ENCODE results near the gene PTPN2.
A peak's percentile ranks its signal among the peaks of the same experiment; 100 is the strongest.

Gene PTPN2

GRCh38 chr18:12884406-12885323, 628 bp upstream of the PTPN2 start:
- Histone ChIP-seq H3K4me1 (ENCODE audit: low read length) (peaks cover 46% of the 10 kb centered on the region), H2AFZ (ENCODE audit: low read depth, low read length) (peak overlapping the region; percentile 61), H3K79me2 (ENCODE audit: low read length) (peaks cover 39% of the 10 kb centered on the region), H3K4me3 (ENCODE audit: low read length) (peak overlapping the region; percentile 85), H3K27ac (ENCODE audit: low read length) (peak overlapping the region; percentile 44), H3K9me3 (ENCODE audit: insufficient read depth, low read length) (no peaks in the 10 kb centered on the region), H4K20me1 (ENCODE audit: insufficient read depth, low read length) (peaks cover 22% of the 10 kb centered on the region), H3K9ac (ENCODE audit: low read length) (peak overlapping the region; percentile 76), H3K27me3 (ENCODE audit: low read depth, low read length) (no peaks in the 10 kb centered on the region), H3K4me2 (ENCODE audit: low read length) (peak overlapping the region; percentile 94), H3K36me3 (replicated peaks; ENCODE audit: low read depth, low read length) (no peaks in the 10 kb centered on the region)
- TF ChIP-seq EZH2phosphoT487 (IDR thresholded peaks at IDR 0.05; ENCODE audit: low read depth) = no peak
- no peak for TF ChIP-seq CTCF (IDR thresholded peaks at IDR 0.05; ENCODE audit: low read depth, low read length)

GRCh38 chr18:12883372-12883683, 709 bp downstream of the PTPN2 start:
- H3K27ac ChIP-seq (ENCODE audit: low read length) = peak overlapping the region; percentile 88
- peaks cover 55% of the 10 kb centered on the region for H3K4me1 ChIP-seq (ENCODE audit: low read length)
- no peak overlapping the region for H2AFZ ChIP-seq (ENCODE audit: low read depth, low read length)
- peak overlapping the region; percentile 88 for H3K9ac ChIP-seq (ENCODE audit: low read length)
- no peaks in the 10 kb centered on the region for H3K27me3 ChIP-seq (ENCODE audit: low read depth, low read length)
- H3K79me2 ChIP-seq (ENCODE audit: low read length) = peaks cover 52% of the 10 kb centered on the region
- no peaks in the 10 kb centered on the region for H3K9me3 ChIP-seq (ENCODE audit: insufficient read depth, low read length)
- H3K36me3 ChIP-seq (replicated peaks; ENCODE audit: low read depth, low read length) = no peaks in the 10 kb centered on the region
- H4K20me1 ChIP-seq (ENCODE audit: insufficient read depth, low read length) = peaks cover 34% of the 10 kb centered on the region
- peak overlapping the region; percentile 93 for H3K4me3 ChIP-seq (ENCODE audit: low read length)
- no peak for TF ChIP-seq EZH2phosphoT487 (IDR thresholded peaks at IDR 0.05; ENCODE audit: low read depth)
- no peak for TF ChIP-seq CTCF (IDR thresholded peaks at IDR 0.05; ENCODE audit: low read depth, low read length)
- peak overlapping the region; percentile 89 for H3K4me2 ChIP-seq (ENCODE audit: low read length)

GRCh38 chr18:12882453-12883371, 1.3 kb downstream of the PTPN2 start:
- H3K36me3 ChIP-seq (replicated peaks; ENCODE audit: low read depth, low read length) = no peaks in the 10 kb centered on the region
- H3K9me3 ChIP-seq (ENCODE audit: insufficient read depth, low read length) = no peaks in the 10 kb centered on the region
- H3K27ac ChIP-seq (ENCODE audit: low read length) = peak overlapping the region; percentile 88
- H3K27me3 ChIP-seq (ENCODE audit: low read depth, low read length) = no peaks in the 10 kb centered on the region
- H2AFZ ChIP-seq (ENCODE audit: low read depth, low read length) = no peak overlapping the region
- H4K20me1 ChIP-seq (ENCODE audit: insufficient read depth, low read length) = peaks cover 34% of the 10 kb centered on the region
- H3K4me2 ChIP-seq (ENCODE audit: low read length) = peak overlapping the region; percentile 89
- peaks cover 55% of the 10 kb centered on the region for H3K4me1 ChIP-seq (ENCODE audit: low read length)
- H3K4me3 ChIP-seq (ENCODE audit: low read length) = peak overlapping the region; percentile 93
- TF ChIP-seq CTCF (IDR thresholded peaks at IDR 0.05; ENCODE audit: low read depth, low read length) (no peak), EZH2phosphoT487 (IDR thresholded peaks at IDR 0.05; ENCODE audit: low read depth) (no peak)
- H3K9ac ChIP-seq (ENCODE audit: low read length) = peak overlapping the region; percentile 88
- H3K79me2 ChIP-seq (ENCODE audit: low read length) = peaks cover 59% of the 10 kb centered on the region

- H3K4me1 ChIP-seq (ENCODE audit: low read length) = peaks cover 45% of the 10 kb centered on the region
- peak overlapping the region; percentile 59 for H3K27ac ChIP-seq (ENCODE audit: low read length)
- H3K4me3 ChIP-seq (ENCODE audit: low read length) = peak overlapping the region; percentile 53
- peaks cover 45% of the 10 kb centered on the region for H4K20me1 ChIP-seq (ENCODE audit: insufficient read depth, low read length)
- H3K79me2 ChIP-seq (ENCODE audit: low read length) = peaks cover 80% of the 10 kb centered on the region
- no peaks in the 10 kb centered on the region for H3K27me3 ChIP-seq (ENCODE audit: low read depth, low read length)
- H3K4me2 ChIP-seq (ENCODE audit: low read length) = peak overlapping the region; percentile 85
- H3K9ac ChIP-seq (ENCODE audit: low read length) = no peak overlapping the region
- H3K36me3 ChIP-seq (replicated peaks; ENCODE audit: low read depth, low read length) = peaks cover 12% of the 10 kb centered on the region
- peaks cover 7% of the 10 kb centered on the region; the same call in 1 of the 2 replicates for H3K9me3 ChIP-seq (ENCODE audit: insufficient read depth, low read length)
- no peak overlapping the region for H2AFZ ChIP-seq (ENCODE audit: low read depth, low read length)
- TF ChIP-seq CTCF (IDR thresholded peaks at IDR 0.05; ENCODE audit: low read depth, low read length) (no peak), EZH2phosphoT487 (IDR thresholded peaks at IDR 0.05; ENCODE audit: low read depth) (no peak)
Observed at GRCh38 chr18:12880541-12880910, 3.5 kb downstream of the PTPN2 start.
